ENCODE data around the gene ATP2C2.

- TF ChIP-seq MEF2A (IDR thresholded peaks at IDR 0.05; ENCODE audit: borderline replicate concordance, low read depth) (no peak), ZBTB33 (IDR thresholded peaks at IDR 0.05; ENCODE audit: borderline replicate concordance, low read depth) (no peak), RFX5 (IDR thresholded peaks at IDR 0.05; ENCODE audit: low read length) (no peak), JUND (IDR thresholded peaks at IDR 0.05) (no peak), CHD2 (IDR thresholded peaks at IDR 0.05; ENCODE audit: low read length, partially characterized antibody) (no peak), CTCF (IDR thresholded peaks at IDR 0.05) (no peak), POLR2AphosphoS5 (IDR thresholded peaks at IDR 0.05; ENCODE audit: low read depth, low read length) (no peak), GABPA (IDR thresholded peaks at IDR 0.05; ENCODE audit: low read depth) (no peak), PBX3 (IDR thresholded peaks at IDR 0.05) (no peak), FOXM1 (IDR thresholded peaks at IDR 0.05; ENCODE audit: low read depth) (no peak)
- TF ChIP-seq, protein P1, sequence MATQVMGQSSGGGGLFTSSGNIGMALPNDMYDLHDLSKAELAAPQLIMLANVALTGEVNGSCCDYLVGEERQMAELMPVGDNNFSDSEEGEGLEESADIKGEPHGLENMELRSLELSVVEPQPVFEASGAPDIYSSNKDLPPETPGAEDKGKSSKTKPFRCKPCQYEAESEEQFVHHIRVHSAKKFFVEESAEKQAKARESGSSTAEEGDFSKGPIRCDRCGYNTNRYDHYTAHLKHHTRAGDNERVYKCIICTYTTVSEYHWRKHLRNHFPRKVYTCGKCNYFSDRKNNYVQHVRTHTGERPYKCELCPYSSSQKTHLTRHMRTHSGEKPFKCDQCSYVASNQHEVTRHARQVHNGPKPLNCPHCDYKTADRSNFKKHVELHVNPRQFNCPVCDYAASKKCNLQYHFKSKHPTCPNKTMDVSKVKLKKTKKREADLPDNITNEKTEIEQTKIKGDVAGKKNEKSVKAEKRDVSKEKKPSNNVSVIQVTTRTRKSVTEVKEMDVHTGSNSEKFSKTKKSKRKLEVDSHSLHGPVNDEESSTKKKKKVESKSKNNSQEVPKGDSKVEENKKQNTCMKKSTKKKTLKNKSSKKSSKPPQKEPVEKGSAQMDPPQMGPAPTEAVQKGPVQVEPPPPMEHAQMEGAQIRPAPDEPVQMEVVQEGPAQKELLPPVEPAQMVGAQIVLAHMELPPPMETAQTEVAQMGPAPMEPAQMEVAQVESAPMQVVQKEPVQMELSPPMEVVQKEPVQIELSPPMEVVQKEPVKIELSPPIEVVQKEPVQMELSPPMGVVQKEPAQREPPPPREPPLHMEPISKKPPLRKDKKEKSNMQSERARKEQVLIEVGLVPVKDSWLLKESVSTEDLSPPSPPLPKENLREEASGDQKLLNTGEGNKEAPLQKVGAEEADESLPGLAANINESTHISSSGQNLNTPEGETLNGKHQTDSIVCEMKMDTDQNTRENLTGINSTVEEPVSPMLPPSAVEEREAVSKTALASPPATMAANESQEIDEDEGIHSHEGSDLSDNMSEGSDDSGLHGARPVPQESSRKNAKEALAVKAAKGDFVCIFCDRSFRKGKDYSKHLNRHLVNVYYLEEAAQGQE (IDR thresholded peaks at IDR 0.05; ENCODE audit: low read depth, low read length): no peak
Measured at GRCh38 chr16:84418056-84418849, 49.9 kb downstream of the ATP2C2 start.

Data from SK-N-SH (cell line).